Neural cell (in vitro differentiated cells): Measurements from ENCODE around the gene APOB. TPM values are rescaled to one million over a fixed set of nuclear protein-coding genes. Genes with fewer than 3 reads are reported as not detected.

Experiments
- H2AFZ ChIP-seq: fragments of 200-600, 300-800 bp; sonication (generic), shearing (Covaris generic); 2 replicates; pipeline ENCODE4 v1.6.0; 2014; ENCODE audit warnings: low read depth, mild to moderate bottlenecking, antibody characterized with exemption, low read length, moderate library complexity
- H3F3A ChIP-seq: fragments of 200-600 bp; shearing (Covaris generic); 2 replicates; pipeline ENCODE4 v1.6.1; 2016; ENCODE audit warnings: mild to moderate bottlenecking, moderate library complexity, mixed read lengths, antibody characterized with exemption, low read length; ENCODE audit not compliant: insufficient read depth, poor library complexity, severe bottlenecking
- H3K27ac ChIP-seq: fragments of 200-600, 300-800 bp; sonication (generic), shearing (Covaris generic); 2 replicates; pipeline ENCODE4 v1.5.1; 2014; ENCODE audit warnings: mild to moderate bottlenecking, low read length, moderate library complexity
- H3K27me3 ChIP-seq: fragments of 300-800, 200-600 bp; sonication (generic), shearing (Covaris generic); 2 replicates; pipeline ENCODE4 v1.6.0; 2014; ENCODE audit warnings: mild to moderate bottlenecking, low read depth, low read length, moderate library complexity; ENCODE audit not compliant: insufficient read depth
- H3K36me3 ChIP-seq: fragments of 300-800, 200-600 bp; sonication (generic), shearing (Covaris generic); 2 replicates; pipeline ENCODE4 v1.5.1; 2014; ENCODE audit warnings: mild to moderate bottlenecking, antibody characterized with exemption, low read length, moderate library complexity; ENCODE audit not compliant: insufficient read depth
- H3K4me2 ChIP-seq: fragments of 300-800, 200-600 bp; sonication (generic), shearing (Covaris generic); 2 replicates; pipeline ENCODE4 v1.6.0; 2014; ENCODE audit warnings: mild to moderate bottlenecking, low read length
- H3K4me3 ChIP-seq: fragments of 300-800, 200-600 bp; sonication (generic), shearing (Covaris generic); 2 replicates; pipeline ENCODE4 v1.5.1; 2014; ENCODE audit warnings: mild to moderate bottlenecking, low read length, moderate library complexity
- H3K79me2 ChIP-seq: fragments of 200-600 bp; shearing (Covaris generic); replicated peaks from 2 replicates; pipeline ENCODE4 v1.6.0; 2014; ENCODE audit warnings: mild to moderate bottlenecking, low read length, moderate library complexity; ENCODE audit not compliant: insufficient read depth
- H3K9ac ChIP-seq: fragments of 300-800, 200-600 bp; sonication (generic), shearing (Covaris generic); 2 replicates; pipeline ENCODE4 v1.6.1; 2016; ENCODE audit warnings: mild to moderate bottlenecking, low read length, mixed read lengths
- H3K9me2 ChIP-seq: fragments of 200-600 bp; shearing (Covaris generic); 2 replicates; pipeline ENCODE4 v1.6.1; 2016; ENCODE audit warnings: mild to moderate bottlenecking, low read length, mixed read lengths; ENCODE audit not compliant: insufficient read depth
- H3K9me3 ChIP-seq: fragments of 200-600, 300-800 bp; sonication (generic), shearing (Covaris generic); 2 replicates; pipeline ENCODE4 v1.6.1; 2016; ENCODE audit warnings: mild to moderate bottlenecking, mixed run types, low read length, moderate library complexity, mixed read lengths
- H4K20me1 ChIP-seq: fragments of 200-600 bp; shearing (Covaris generic); 2 replicates; pipeline ENCODE4 v1.6.1; 2016; ENCODE audit warnings: mild to moderate bottlenecking, mixed run types; ENCODE audit not compliant: insufficient read depth
- EP300 ChIP-seq: fragments of 450-650 bp; conservative IDR thresholded peaks from 2 replicates; pipeline ENCODE4 v1.6.1; 2014; ENCODE audit warnings: antibody characterized with exemption, mild to moderate bottlenecking, moderate library complexity; ENCODE audit not compliant: poor library complexity, severe bottlenecking
- EZH2 ChIP-seq: fragments of 200-600, 300-800 bp; shearing (Covaris generic), sonication (generic); IDR thresholded peaks from 2 replicates; pipeline ENCODE4 v1.6.1; 2014; ENCODE audit warnings: antibody characterized with exemption, low read length, borderline replicate concordance, mild to moderate bottlenecking; ENCODE audit not compliant: insufficient read depth, poor library complexity, severe bottlenecking
- MXI1 ChIP-seq: fragments of 450-650 bp; conservative IDR thresholded peaks from 2 replicates; pipeline ENCODE4 v1.6.1; 2014; ENCODE audit warnings: antibody characterized with exemption, mild to moderate bottlenecking; ENCODE audit not compliant: poor library complexity, severe bottlenecking
- POLR2AphosphoS5 ChIP-seq: IDR thresholded peaks from 2 replicates; pipeline ENCODE4 v1.6.1; 2012
- RAD21 ChIP-seq: fragments of 450-650 bp; conservative IDR thresholded peaks from 2 replicates; pipeline ENCODE4 v1.6.1; 2014; ENCODE audit warnings: antibody characterized with exemption, mild to moderate bottlenecking, moderate library complexity
- REST ChIP-seq: IDR thresholded peaks from 2 replicates; pipeline ENCODE4 v1.6.1; 2012; ENCODE audit warnings: borderline replicate concordance
- SMC3 ChIP-seq: fragments of 450-650 bp; conservative IDR thresholded peaks from 2 replicates; pipeline ENCODE4 v1.6.1; 2014; ENCODE audit warnings: antibody characterized with exemption, mild to moderate bottlenecking, moderate library complexity; ENCODE audit not compliant: poor library complexity
- TAF1 ChIP-seq: IDR thresholded peaks from 2 replicates; pipeline ENCODE4 v1.6.1; 2012; ENCODE audit warnings: low read depth
- polyA plus RNA-seq: library from polyadenylated mRNA; depleted of rRNA; stranded (reverse); fragments of >200 nt; gene quantifications from 2 replicates; pipeline ENCODE4 v1.2.3, GENCODE V29; 2014
- TF ChIP-seq, protein P1 (sequence below): fragments of 450-650 bp; IDR thresholded peaks from 2 replicates; pipeline ENCODE4 v1.5.1; 2014; ENCODE audit warnings: antibody characterized with exemption, mild to moderate bottlenecking, moderate library complexity; ENCODE audit not compliant: poor library complexity, severe bottlenecking

APOB gene
- polyA plus RNA-seq, 1 donor from 2014 or later: not detected

GRCh38 chr2:21012557-21012937, 31.3 kb downstream of the APOB start:
- Histone ChIP-seq H2AFZ (no peak overlapping the region), H3K9ac (no peak overlapping the region), H3K9me3 (no peaks in the 10 kb centered on the region), H3K9me2 (no peaks in the 10 kb centered on the region), H3K27me3 (no peaks in the 10 kb centered on the region), H3K4me2 (no peak overlapping the region), H3K79me2 (no peaks in the 10 kb centered on the region), H3K27ac (no peak overlapping the region), H3K36me3 (no peaks in the 10 kb centered on the region), H3K4me3 (no peak overlapping the region), H3F3A (no peaks in the 10 kb centered on the region), H4K20me1 (no peaks in the 10 kb centered on the region)
- TF ChIP-seq, protein P1, sequence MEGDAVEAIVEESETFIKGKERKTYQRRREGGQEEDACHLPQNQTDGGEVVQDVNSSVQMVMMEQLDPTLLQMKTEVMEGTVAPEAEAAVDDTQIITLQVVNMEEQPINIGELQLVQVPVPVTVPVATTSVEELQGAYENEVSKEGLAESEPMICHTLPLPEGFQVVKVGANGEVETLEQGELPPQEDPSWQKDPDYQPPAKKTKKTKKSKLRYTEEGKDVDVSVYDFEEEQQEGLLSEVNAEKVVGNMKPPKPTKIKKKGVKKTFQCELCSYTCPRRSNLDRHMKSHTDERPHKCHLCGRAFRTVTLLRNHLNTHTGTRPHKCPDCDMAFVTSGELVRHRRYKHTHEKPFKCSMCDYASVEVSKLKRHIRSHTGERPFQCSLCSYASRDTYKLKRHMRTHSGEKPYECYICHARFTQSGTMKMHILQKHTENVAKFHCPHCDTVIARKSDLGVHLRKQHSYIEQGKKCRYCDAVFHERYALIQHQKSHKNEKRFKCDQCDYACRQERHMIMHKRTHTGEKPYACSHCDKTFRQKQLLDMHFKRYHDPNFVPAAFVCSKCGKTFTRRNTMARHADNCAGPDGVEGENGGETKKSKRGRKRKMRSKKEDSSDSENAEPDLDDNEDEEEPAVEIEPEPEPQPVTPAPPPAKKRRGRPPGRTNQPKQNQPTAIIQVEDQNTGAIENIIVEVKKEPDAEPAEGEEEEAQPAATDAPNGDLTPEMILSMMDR: no peak
- TF ChIP-seq TAF1 (no peak), EP300 (no peak), REST (no peak), MXI1 (no peak), POLR2AphosphoS5 (no peak), SMC3 (no peak), RAD21 (no peak), EZH2 (no peak)

GRCh38 chr2:21011876-21012556, 31.9 kb downstream of the APOB start:
- H3K27ac ChIP-seq: no peak overlapping the region
- no peak overlapping the region for H3K4me2 ChIP-seq

More at GRCh38 chr2:21011876-21012556, 31.9 kb downstream of the APOB start:
- H3K4me3 ChIP-seq: no peak overlapping the region
- H3K27me3 ChIP-seq: no peaks in the 10 kb centered on the region
- no peaks in the 10 kb centered on the region for H3K9me2 ChIP-seq
- no peak for TF ChIP-seq EP300
- TF ChIP-seq SMC3: no peak
- no peak for TF ChIP-seq MXI1
- TF ChIP-seq EZH2: no peak
- no peak for TF ChIP-seq RAD21
- no peak for TF ChIP-seq POLR2AphosphoS5
- no peak for TF ChIP-seq TAF1
- TF ChIP-seq REST: no peak
- TF ChIP-seq, protein P1: no peak
- H3K9ac ChIP-seq: no peak overlapping the region
- H3F3A ChIP-seq: no peaks in the 10 kb centered on the region
- no peaks in the 10 kb centered on the region for H3K9me3 ChIP-seq
- H3K36me3 ChIP-seq: no peaks in the 10 kb centered on the region
- H2AFZ ChIP-seq: no peak overlapping the region
- no peaks in the 10 kb centered on the region for H4K20me1 ChIP-seq
- no peaks in the 10 kb centered on the region for H3K79me2 ChIP-seq
